Right cardiac atrium (tissue), 5 donors: ENCODE results near the gene ZNF474. TPM values are rescaled to one million over a fixed set of nuclear protein-coding genes. Genes with fewer than 3 reads are reported as not detected.

Source experiments
- ATAC-seq, 2 donors: fragments of 200-7000 bp; cut with Tn5 transposase; one replicate each; pipeline versions ENCODE4 v1.8.0 to v1.9.1; 2020; ENCODE audit warnings: moderate library complexity in 2 of 2, mild to moderate bottlenecking in 1 of 2
- DNase-seq, 3 donors: peaks; one replicate each; pipeline ENCODE4 v3.0.0-alpha.2; 2020
- H3K27ac ChIP-seq: one replicate; pipeline ENCODE4 v1.5.1; 2013; ENCODE audit warnings: mild to moderate bottlenecking, low read length, control low read depth, moderate library complexity
- H3K27me3 ChIP-seq: one replicate; pipeline ENCODE4 v1.6.1; 2013; ENCODE audit not compliant: control insufficient read depth, insufficient read depth
- H3K4me1 ChIP-seq: one replicate; pipeline ENCODE4 v1.6.1; 2013; ENCODE audit warnings: low read length; ENCODE audit not compliant: control insufficient read depth, insufficient read depth
- H3K4me3 ChIP-seq: one replicate; pipeline ENCODE4 v1.5.1; 2013; ENCODE audit warnings: low read length, control low read depth
- H3K9me3 ChIP-seq: one replicate; pipeline ENCODE4 v1.6.1; 2013; ENCODE audit warnings: low read length; ENCODE audit not compliant: control insufficient read depth
- WGBS: extraction: QIAGEN DNeasy Blood & Tissue Kit; methylation state at CpG from one replicate; pipeline ENCODE4 v1.1.7; 2013; 5-methylcytosine and 5-hydroxymethylcytosine counted together
- intact Hi-C, 4 donors: fragments of 100-400 bp; cut with DNase I; formaldehyde crosslinking; loops; one replicate each; pipeline versions ENCODE4 v1.11.0 to v1.14.0; 2022 to 2023
- polyA plus RNA-seq: library from polyadenylated mRNA; stranded (reverse); fragments of 200-250 nt; gene quantifications from one replicate; pipeline ENCODE4 v1.2.3, GENCODE V29; 2013
- total RNA-seq, 4 donors: library from RNA; stranded (reverse); fragmentation: NEBNext Ultra II Directional; extraction: Animal tissue kit (Norgen Biotek cat#: 25700); gene quantifications; one replicate each; pipeline ENCODE4 v1.2.1, GENCODE V29; 2021
- donor health status: healthy with polysubstance abuse.
- donor health status: DM: no; HTN: yes; CAD: no.
- donor health status: DM: no; HTN: no; CAD: no.
- donor health status: DM: no; HTN: yes; CAD: no; lungs with severe emphysema.
- donor health status: DM: yes; HTN: yes; CAD: no.

Gene ZNF474
- total and polyA plus RNA-seq, 5 donors: 0.25 to 0.32 TPM; not detected in 3

- Histone ChIP-seq H3K4me3 (no peak overlapping the region), H3K4me1 (peaks cover 1% of the 10 kb centered on the region), H3K27ac (no peak overlapping the region), H3K9me3 (no peaks in the 10 kb centered on the region), H3K27me3 (no peaks in the 10 kb centered on the region)
- 39% methylated on average over 4 of the region's 4 CpGs for WGBS
- ATAC-seq: no peak
- no peak for DNase-seq
- intact Hi-C loops: no loop called here
Measured at GRCh38 chr5:122170620-122171019, 41.3 kb downstream of the ZNF474 start.

- no peaks in the 10 kb centered on the region for H3K9me3 ChIP-seq
- ATAC-seq: peak; percentile 23 to 57
- H3K4me3 ChIP-seq: no peak overlapping the region
- H3K27ac ChIP-seq: no peak overlapping the region
- WGBS: 72% methylated on average over 1 of the region's 1 CpG
- H3K27me3 ChIP-seq: no peaks in the 10 kb centered on the region
- no peak for DNase-seq
- intact Hi-C loops: no loop called here
- peaks cover 1% of the 10 kb centered on the region for H3K4me1 ChIP-seq
Measured at GRCh38 chr5:122172207-122172606, 42.9 kb downstream of the ZNF474 start.

- intact Hi-C loops: no loop called here
- H3K4me1 ChIP-seq: peaks cover 1% of the 10 kb centered on the region
- ATAC-seq: no peak
Measured at GRCh38 chr5:122173474-122174415, 44.4 kb downstream of the ZNF474 start.

GRCh38 chr5:122175091-122175490 lies 45.7 kb downstream of the ZNF474 start:
- DNase-seq (no peak), ATAC-seq (no peak)
- intact Hi-C loops: no loop called here
- Histone ChIP-seq H3K4me1 (peaks cover 1% of the 10 kb centered on the region), H3K27me3 (no peaks in the 10 kb centered on the region), H3K9me3 (no peaks in the 10 kb centered on the region), H3K4me3 (no peak overlapping the region), H3K27ac (no peak overlapping the region)
- 49% methylated on average over 1 of the region's 1 CpG for WGBS

More at GRCh38 chr5:122173474-122174415, 44.4 kb downstream of the ZNF474 start:
- peak overlapping the region; percentile 17 for H3K27ac ChIP-seq
- DNase-seq: peak in 1 of 3 donors; percentile 25
- H3K9me3 ChIP-seq: no peaks in the 10 kb centered on the region
- H3K4me3 ChIP-seq: no peak overlapping the region
- no peaks in the 10 kb centered on the region for H3K27me3 ChIP-seq
- WGBS: 39% methylated on average over 5 of the region's 5 CpGs

GRCh38 chr5:122175852-122176251 lies 46.5 kb downstream of the ZNF474 start:
- H3K27me3 ChIP-seq: no peaks in the 10 kb centered on the region
- H3K27ac ChIP-seq: no peak overlapping the region
- H3K4me3 ChIP-seq: no peak overlapping the region
- H3K4me1 ChIP-seq: peaks cover 1% of the 10 kb centered on the region
- DNase-seq (no peak), ATAC-seq (no peak)
- H3K9me3 ChIP-seq: no peaks in the 10 kb centered on the region
- intact Hi-C loops: no loop called here

GRCh38 chr5:122177161-122177560 lies 47.8 kb downstream of the ZNF474 start:
- WGBS: 96% methylated on average over 2 of the region's 2 CpGs
- ATAC-seq: no peak

GRCh38 chr5:122179701-122180100 lies 50.4 kb downstream of the ZNF474 start:
- Histone ChIP-seq H3K27me3 (no peaks in the 10 kb centered on the region), H3K4me3 (no peak overlapping the region), H3K27ac (no peak overlapping the region), H3K4me1 (no peaks in the 10 kb centered on the region), H3K9me3 (no peaks in the 10 kb centered on the region)
- intact Hi-C loops: no loop called here
- 50% methylated on average over 1 of the region's 1 CpG for WGBS
- DNase-seq (no peak), ATAC-seq (no peak)

More at GRCh38 chr5:122177161-122177560, 47.8 kb downstream of the ZNF474 start:
- Histone ChIP-seq H3K4me3 (no peak overlapping the region), H3K27me3 (no peaks in the 10 kb centered on the region), H3K9me3 (no peaks in the 10 kb centered on the region), H3K4me1 (peaks cover 1% of the 10 kb centered on the region), H3K27ac (no peak overlapping the region)
- no peak for DNase-seq
- intact Hi-C loops: no loop called here

GRCh38 chr5:122180146-122180712 lies 50.9 kb downstream of the ZNF474 start:
- Histone ChIP-seq H3K4me1 (no peaks in the 10 kb centered on the region), H3K27ac (no peak overlapping the region), H3K27me3 (no peaks in the 10 kb centered on the region), H3K4me3 (no peak overlapping the region), H3K9me3 (no peaks in the 10 kb centered on the region)
- ATAC-seq: no peak
- 88% methylated on average over 6 of the region's 6 CpGs for WGBS
- no peak for DNase-seq
- intact Hi-C loops: no loop called here

- intact Hi-C loops: no loop called here
- Histone ChIP-seq H3K4me3 (no peak overlapping the region), H3K4me1 (no peaks in the 10 kb centered on the region), H3K27me3 (no peaks in the 10 kb centered on the region), H3K27ac (no peak overlapping the region), H3K9me3 (no peaks in the 10 kb centered on the region)
- WGBS: 73% methylated on average over 2 of the region's 2 CpGs
- no peak for DNase-seq
- ATAC-seq: no peak
Measured at GRCh38 chr5:122180863-122181548, 51.7 kb downstream of the ZNF474 start.

- ATAC-seq: no peak
- no peak for DNase-seq
- 46% methylated on average over 2 of the region's 2 CpGs for WGBS
- Histone ChIP-seq H3K27ac (no peak overlapping the region), H3K4me1 (no peaks in the 10 kb centered on the region), H3K9me3 (no peaks in the 10 kb centered on the region), H3K27me3 (no peaks in the 10 kb centered on the region), H3K4me3 (no peak overlapping the region)
- intact Hi-C loops: no loop called here
Measured at GRCh38 chr5:122181863-122182262, 52.5 kb downstream of the ZNF474 start.

- ATAC-seq (peak; percentile 67 to 69), DNase-seq (peak in 2 of 3 donors; percentile 63 to 81)
- WGBS: 35% methylated on average over 7 of the region's 7 CpGs
- Histone ChIP-seq H3K9me3 (no peaks in the 10 kb centered on the region), H3K27me3 (no peaks in the 10 kb centered on the region), H3K4me3 (no peak overlapping the region), H3K4me1 (no peaks in the 10 kb centered on the region), H3K27ac (peak overlapping the region; percentile 30)
- intact Hi-C loops: no loop called here
Measured at GRCh38 chr5:122182491-122182921, 53.2 kb downstream of the ZNF474 start.
